GM19438 (cell line): ENCODE measurements around the gene KCTD5.

Source experiments
- ATAC-seq: cut with Tn5 transposase; IDR thresholded peaks from one replicate; pipeline ENCODE4 v1.9.1; 2021; ENCODE audit warnings: low read depth; ENCODE audit not compliant: unreplicated experiment

The KCTD5 gene

GRCh38 chr16:2707368-2708289, 25.3 kb downstream of the KCTD5 start:
- ATAC-seq = no peak

- no peak for ATAC-seq
Measured at GRCh38 chr16:2708290-2708639, 25.9 kb downstream of the KCTD5 start.

GRCh38 chr16:2708955-2709587, 26.7 kb downstream of the KCTD5 start:
- no peak for ATAC-seq

DNA sequence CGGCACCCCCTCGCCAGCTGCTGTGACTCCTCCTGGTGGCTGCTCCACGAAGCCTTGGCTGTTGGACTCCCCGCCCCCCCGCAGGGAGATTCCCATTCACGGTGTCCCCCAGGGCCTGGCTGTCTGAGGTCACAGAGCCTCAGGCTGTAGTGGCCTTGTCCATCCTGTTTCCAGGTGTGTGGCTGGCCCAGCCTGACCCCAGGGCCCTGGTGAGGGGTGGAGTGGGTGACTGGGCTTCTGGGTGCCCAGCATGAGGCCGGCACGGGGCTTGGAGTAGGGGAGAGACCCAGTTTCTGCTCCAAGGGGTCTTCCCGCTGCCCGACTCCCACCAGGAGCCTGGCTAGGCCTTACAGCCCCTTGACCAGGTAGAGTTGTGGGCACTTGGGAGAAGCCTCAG, 27.3 kb downstream of the KCTD5 start:
- no peak for ATAC-seq

GRCh38 chr16:2710021-2710710, 27.8 kb downstream of the KCTD5 start:
- no peak for ATAC-seq

GRCh38 chr16:2710711-2711231, 28.4 kb downstream of the KCTD5 start:
- ATAC-seq = no peak

DNA sequence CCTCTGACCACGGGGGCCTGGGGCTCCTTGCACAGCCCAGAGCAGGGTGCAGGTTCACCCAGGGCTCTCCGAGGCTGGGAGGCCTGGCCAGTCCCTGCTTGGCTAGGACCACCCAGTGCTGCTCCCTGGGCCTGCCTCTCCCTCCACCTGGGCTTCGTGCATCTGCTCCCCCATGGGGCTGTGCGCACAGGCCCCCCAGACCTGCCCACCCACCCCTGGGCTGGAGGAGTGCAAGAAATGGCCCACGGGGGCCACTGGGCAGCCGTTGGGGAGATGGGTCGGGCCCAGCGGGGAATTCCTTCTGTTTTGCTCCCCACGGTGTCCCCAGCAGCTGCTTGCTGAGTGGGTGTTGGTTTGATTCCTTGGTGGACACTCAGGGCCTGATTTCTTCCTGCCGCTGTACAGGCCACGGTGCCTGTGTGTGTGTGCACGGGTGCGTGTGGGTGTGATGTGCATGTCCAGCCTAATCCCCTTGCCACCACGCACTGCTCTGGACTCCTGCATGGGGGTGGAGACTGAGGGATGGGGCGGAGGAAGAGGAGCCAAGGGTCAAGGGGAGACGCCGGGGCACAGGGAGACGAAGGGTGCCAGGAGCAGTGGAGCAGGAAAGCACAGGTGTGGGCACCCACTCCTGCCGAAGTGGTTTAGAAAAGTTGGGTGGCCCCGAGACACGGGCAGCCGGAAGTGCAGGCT, 29.2 kb downstream of the KCTD5 start:
- ATAC-seq = no peak

DNA sequence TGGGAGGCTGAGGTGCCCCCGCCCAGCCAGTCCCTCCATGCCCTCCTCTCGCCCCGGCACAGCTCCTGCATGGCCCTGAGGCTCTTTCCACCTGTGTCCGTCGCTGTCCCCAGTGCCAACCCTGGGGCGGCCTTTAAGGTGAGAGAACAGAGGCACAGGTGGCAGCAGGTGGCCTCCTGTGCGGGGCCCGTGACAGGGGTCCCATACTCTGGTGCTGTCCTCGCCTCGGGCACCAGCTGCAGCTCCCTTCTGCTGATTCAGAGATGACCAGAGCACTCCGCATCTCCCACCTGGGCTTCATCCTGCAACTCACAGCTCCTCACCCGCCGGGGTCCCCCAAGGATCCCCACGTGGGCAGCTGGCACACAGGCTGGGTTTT, 29.7 kb downstream of the KCTD5 start:
- ATAC-seq = no peak

GRCh38 chr16:2712546-2712945, 30.2 kb downstream of the KCTD5 start:
- no peak for ATAC-seq

DNA sequence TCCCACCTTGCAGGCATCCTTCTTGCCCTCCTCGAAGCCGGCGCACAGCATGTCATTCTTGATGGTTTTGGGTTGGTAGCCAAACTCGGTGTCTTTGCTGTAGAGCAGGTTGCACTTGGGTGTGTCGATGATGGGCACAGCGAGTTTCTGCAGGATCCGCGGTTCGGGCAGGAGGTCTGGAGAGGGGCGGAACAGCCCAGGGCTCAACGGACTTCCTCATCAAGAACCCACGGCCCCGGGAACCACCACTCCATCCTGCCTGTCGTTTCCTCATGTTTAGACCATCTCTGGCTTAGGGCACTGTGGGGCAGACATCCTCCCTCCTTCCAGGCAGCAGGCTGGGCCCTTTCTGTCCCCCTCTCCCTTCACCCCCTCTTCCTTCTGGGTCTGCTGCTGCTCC, 31.2 kb downstream of the KCTD5 start:
- no peak for ATAC-seq

- no peak for ATAC-seq
Measured at GRCh38 chr16:2713985-2714774, 31.9 kb downstream of the KCTD5 start.

- no peak for ATAC-seq
Measured at GRCh38 chr16:2715064-2715463, 32.7 kb downstream of the KCTD5 start.

- no peak for ATAC-seq
Measured at GRCh38 chr16:2715519-2715918, 33.2 kb downstream of the KCTD5 start.

GRCh38 chr16:2715966-2716885, 33.9 kb downstream of the KCTD5 start:
- no peak for ATAC-seq

- no peak for ATAC-seq
Measured at GRCh38 chr16:2716948-2717347, 34.6 kb downstream of the KCTD5 start.

DNA sequence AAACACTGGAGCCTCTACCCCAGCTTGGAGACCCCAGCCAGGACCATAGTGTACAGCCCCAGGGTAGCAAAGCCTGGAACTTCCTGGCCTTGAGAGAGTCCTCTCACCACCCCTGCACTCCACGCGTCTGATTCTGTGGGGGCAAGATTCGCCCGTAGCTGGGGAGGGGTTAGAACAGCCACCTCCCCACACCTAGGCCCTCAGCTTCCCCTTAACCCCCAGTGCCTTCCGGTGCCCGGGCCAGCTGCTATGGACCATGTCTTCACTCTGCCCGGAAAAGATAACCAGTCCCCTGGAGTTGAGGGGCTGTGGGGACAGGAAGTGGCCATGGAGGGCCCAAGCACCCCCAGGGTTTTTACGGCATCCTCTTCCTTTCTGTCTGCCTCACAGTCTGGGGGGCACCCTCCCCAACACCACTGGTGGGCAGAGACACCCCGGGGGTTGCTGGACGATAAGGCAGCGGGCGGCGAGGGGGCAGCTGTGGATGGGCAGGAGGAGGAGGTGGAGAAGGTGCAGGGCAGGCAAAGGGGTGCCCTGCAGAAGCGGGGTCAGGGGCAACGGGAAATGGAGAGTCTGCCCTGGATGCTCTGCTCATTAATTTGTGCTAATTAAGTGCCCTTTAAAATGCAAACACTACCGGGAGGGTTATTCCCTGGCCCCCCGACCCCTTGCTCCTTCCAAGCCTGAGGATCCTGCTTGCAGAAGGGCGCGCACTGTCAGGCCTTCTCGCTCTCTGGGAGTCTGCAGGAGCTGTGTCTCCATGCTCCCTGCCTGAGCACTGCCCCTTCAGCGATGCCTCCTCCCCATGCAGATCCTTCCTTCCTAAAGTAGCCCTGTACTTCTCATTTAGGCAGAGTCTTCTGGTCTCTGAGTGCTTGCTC, 35.3 kb downstream of the KCTD5 start:
- no peak for ATAC-seq

- ATAC-seq = no peak
Measured at GRCh38 chr16:2719328-2720063, 37.2 kb downstream of the KCTD5 start.
